Activated CD4-positive, alpha-beta T cell treated with anti-CD3 and anti-CD28 coated beads, Interleukin-2, Interleukin-6, amounts not matched to agents 100 ng/mL and 50 ng/mL, durations not matched to agents 16 hours and 8 hours (primary cell): ENCODE measurements around the gene LYST.
"Not testable (repeated sequence)": the region's sequence is repeated elsewhere in the genome, so short reads cannot be mapped to it uniquely, and the experiment has no call there.

Source experiments
- DNase-seq: peaks from one replicate; pipeline ENCODE4 v3.0.0-alpha.2; 2020

The LYST gene

DNA sequence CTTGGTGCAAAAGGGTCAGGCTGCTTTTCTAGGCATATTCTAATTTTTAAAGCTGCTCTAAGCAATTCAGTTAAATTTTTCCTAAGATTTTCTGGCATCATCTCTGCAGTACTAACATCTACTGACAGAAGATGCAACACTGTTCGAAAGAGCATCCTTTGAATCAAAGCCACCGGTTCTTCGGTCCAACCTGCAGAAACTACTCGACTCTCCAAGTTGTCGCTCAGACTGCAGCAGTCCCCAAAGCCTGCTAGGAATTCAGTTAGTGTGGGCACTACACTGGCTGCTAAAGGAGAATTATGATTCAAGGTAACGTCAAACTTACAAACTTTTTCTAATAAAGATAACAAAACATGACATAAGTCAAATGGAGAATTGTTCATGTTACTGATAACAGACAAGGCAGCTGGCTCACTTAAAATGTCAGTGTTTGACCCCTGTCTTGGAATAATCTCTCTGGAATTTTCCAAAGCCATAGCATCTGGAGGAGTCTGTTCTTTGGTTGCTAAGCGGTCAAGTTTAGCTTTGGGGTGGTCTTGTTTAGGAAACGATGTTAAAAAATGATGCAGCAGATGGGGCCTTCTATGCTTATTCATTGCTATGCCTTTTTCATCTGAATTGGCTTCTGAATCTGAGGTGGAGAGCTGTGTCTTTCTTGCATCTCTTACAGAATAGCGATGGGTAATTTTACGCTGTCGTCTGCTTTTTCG, 56.9 kb downstream of the LYST start:
- DNase-seq = no peak

DNA sequence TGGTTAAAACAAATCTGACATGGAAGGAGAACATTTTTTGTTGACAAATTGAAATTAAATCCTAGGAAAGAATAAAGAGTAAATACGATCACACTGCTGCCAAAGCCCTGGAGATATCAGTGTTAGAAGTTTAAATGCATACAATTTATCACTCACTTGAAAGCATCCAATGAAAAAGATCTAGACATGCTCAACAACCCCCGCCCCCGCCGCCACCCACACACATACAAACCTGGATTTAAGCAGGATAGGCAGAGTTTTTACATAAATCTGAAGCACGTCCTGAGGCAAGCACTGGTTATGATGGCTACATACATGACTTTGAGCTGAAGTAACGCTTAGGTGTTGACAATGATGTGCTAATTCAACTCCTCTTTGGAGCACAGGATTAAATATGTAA, 58.5 kb downstream of the LYST start:
- no peak for DNase-seq

DNA sequence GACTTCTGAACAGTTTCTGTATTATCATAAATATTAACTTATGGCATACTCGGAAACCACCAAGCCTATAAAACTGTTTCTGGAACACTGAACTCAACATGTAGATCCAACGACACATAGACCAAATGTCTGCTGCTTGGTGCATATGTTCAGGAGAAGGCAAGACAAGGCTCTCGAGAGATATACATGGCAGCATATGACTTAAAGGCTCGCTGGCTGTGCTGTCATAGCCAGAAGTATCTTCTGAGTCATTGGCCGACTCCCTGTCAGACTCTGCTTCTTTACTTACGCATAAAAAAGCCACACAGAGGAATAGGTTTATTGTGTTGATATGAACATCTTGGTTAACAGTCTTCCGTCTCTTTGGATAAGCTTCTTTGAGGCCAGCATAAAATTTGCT, 60.6 kb downstream of the LYST start:
- peak; percentile 29 for DNase-seq

DNA sequence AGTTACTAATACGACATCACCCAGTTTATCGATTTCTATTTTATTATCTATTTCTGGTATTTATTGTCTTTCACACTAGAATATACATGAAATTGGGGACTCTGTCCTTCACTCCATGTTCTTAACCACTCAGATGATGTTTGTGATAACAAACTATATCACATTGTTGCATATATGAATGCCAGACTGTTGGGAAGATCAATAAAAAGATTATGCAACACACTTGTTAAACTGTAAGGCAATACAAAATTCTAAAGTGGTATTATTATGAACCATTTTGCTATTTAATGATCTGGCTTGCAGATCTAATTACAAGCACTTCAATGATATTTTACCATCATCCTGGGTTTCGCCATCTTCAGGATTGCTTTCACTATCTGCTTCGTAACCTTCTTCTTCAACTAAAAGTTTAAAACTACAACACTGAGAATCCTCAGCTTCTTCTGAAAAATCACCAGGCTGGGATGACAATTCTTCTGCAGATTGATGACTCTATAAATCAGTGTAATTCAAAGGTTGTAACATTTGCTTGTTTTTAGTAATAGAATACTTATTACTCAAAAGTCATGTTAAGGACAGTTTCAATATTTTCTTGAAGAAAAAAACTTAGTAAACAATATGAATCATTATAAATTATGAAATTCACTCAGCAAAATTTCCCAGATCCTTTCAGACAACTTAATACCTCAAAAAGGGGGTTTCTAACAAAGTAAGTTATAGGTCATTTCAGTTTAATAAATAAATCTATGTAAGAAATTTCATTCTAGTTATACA, 63.9 kb downstream of the LYST start:
- DNase-seq = peak; percentile 14

DNA sequence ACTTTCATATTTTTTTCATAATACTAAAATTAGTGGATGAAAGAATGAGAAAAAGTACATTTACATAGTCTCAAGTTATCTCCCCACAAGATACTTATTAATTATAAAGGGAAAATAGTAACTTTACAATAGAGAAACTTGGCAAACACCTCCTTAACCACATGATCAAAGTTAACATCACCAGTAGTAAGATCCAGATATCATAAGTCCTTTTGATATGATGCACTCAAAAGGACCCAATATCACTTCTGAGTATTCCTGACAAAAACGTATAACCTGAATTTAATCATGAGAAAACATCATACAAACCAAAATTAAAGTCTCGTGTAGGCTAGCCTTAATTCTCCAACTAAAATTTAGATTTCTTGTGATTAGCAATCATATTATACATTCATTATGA, 67.4 kb downstream of the LYST start:
- DNase-seq = no peak

DNA sequence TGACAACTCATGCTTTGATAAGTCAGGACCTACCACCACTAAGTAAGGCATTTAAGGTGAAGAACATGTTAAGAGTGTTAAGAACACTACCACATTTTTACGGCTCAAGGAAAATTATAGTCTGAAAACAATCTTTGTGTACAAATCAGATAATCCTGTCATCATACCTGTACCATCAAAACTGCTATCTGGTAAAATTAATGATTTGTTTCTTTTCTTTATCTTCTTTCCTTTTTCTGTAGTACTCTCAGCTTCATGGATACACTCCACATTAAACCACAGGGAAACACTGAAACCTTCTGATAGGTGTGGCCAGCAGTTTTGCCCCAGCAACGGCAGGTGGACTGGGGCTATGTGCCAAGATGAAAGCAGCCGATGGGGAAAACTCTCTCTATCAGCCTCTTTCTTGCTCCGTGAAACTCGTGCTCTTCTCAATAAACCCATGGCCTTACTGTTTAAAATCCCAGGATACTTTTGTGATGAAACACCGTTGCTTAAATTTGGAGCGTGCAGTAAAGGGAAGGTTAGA, 75.1 kb downstream of the LYST start:
- no peak for DNase-seq

DNA sequence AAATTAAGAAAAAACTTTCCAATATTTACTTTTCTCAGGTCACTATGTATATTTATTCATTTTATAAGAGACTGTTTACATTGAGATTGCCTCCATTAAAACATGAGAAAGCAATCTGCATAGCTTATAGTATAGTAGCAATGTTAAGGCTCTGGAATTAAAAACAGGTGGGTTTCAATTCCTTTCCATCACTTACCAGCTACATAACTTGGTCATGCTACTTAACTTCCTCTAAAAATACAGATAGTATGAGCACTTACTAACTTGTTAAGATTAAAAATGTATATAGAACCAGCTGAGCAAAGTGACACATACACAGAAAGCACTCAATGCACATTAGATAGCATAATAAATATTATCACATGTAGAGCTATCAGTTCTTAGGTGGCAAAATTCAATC, 76.6 kb downstream of the LYST start:
- no peak for DNase-seq

DNA sequence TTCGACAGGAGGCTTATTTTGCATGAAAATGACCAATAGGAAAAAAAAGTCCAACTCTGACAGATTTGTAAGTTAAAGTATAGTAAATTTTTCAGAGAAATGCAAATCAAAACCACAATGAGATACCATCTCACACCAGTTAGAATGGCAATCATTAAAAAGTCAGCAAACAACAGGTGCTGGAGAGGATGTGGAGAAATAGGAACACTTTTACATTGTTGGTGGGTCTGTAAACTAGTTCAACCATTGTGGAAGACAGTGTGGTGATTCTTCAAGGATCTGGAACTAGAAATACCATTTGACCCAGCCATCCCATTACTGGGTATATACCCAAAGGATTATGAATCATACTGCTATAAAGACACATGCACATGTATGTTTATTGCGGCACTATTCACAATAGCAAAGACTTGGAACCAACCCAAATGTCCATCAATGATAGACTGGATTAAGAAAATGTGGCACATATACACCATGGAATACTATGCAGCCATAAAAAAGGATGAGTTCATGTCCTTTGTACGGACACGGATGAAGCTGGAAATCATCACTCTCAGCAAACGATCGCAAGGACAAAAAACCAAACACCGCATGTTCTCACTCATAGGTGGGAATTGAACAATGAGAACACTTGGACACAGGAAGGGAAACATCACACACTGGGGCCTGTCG, 80.3 kb downstream of the LYST start:
- DNase-seq = not testable (repeated sequence)

DNA sequence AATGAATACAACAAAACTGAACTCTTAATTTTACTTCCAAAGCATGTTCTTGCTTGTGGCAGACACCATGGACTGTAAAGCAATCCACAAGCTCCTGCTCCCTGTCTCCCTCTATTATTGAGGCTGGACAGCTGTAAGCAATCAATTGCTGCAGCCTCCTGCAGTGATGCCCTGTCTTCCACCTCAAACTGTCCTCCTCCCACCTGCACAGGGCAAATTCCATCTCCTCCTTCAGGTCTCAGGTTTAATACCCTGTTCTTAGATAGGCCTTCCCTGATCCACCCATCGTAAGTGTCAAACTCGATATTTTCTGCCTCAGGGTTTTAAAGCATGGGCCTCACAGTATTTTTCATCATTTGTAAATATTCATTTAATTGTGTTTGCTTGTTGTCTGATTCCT, 81.8 kb downstream of the LYST start:
- no peak for DNase-seq

DNA sequence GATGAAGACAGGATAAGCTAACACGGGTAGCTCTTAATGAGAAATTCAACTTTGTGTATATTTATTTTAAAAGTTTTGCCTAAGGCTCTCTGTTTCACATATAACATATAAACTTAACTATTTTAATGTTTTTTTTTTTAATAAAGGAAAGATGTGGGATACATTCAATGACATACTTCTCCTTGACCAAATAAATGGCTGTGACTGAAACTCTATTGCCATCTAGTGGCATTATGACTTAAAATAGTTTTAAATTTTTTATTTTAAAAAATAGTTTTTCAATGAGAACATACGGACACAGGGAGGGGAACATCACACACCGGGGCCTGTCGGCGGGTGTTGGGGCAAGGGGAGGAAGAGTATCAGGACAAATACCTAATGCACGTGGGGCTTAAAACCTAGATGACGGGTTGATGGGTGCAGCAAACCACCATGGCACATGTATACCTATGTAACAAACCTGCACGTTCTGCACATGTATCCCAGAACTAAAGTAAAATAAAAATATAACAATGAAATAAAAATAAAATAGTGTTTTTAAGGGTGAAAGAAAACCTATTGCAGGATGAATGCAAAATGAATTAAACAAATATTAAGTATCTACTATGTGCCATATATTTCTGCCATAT, 83.4 kb downstream of the LYST start:
- DNase-seq = peak; percentile 18

DNA sequence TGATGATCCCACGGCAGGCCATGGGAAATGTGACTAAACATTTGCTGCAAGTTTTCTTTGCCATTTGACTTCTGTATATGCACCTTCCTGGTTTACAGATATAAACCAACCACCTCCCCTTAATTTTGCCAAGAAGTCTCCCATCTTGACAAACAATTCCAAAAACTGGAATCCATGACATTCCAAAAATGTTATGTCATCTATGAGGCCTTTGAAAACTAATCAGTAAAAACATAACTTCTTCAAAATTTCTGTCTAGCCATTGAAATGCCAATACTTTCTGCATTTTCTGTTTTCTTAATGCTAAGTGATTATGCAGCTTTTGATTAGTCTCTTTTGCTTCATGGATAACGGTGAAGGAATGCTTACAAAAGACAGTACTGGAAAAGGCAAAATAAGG, 84.1 kb downstream of the LYST start:
- DNase-seq = no peak

DNA sequence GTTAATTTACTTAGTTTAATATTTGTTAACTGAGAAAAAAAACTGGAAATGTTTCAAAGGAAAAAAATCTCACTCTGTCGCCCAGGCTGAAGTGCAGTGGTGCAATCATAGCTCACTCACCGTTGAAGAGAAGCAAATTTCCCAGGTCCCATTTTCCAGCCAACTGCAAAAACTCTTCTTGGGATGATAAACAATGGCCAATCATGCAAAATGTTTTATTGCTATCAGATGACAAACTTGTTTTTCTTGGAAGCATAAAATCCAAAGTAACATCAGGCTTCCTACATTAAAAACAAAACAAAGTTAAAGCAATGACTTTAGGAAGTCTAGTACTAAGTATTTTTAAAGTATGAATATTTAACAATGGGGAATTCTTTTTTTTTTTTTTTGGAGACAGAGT, 84.9 kb downstream of the LYST start:
- no peak for DNase-seq

DNA sequence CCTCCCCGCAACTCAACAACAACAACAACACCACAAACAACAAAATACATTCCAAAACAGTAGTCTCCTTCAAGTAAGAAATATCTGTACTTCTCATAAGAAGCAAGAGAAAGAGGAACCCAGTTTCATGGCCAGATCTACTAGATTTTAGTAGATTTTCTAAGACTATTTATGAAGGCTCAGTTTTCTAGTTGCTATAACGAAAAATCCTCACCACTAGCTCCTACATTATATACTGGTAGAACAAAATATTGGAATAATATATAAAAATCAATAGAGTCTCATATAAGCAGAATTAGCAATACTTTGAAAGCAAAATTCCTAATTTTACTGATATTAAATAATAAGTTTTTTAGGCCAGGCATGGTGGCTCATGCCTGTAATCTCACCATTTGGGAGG, 86.9 kb downstream of the LYST start:
- no peak for DNase-seq

DNA sequence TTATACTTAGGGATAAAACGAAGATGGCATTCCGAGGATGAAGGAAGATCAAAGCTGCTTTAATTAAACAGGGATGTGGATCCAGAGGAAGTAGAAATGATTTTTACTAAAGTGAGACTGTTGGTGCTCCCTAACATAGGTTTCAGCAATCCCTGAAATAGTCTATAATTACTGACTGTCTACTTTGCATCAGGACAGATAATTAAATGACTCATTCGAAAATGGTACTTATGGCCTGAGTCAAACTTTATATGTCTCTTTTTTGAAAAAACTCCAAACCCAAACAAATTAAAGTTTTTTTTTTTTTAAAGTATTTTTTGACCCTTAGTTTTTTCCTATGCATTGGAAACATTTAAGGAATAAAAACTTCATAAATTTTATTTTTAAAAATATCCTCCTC, 90.3 kb downstream of the LYST start:
- DNase-seq = no peak

DNA sequence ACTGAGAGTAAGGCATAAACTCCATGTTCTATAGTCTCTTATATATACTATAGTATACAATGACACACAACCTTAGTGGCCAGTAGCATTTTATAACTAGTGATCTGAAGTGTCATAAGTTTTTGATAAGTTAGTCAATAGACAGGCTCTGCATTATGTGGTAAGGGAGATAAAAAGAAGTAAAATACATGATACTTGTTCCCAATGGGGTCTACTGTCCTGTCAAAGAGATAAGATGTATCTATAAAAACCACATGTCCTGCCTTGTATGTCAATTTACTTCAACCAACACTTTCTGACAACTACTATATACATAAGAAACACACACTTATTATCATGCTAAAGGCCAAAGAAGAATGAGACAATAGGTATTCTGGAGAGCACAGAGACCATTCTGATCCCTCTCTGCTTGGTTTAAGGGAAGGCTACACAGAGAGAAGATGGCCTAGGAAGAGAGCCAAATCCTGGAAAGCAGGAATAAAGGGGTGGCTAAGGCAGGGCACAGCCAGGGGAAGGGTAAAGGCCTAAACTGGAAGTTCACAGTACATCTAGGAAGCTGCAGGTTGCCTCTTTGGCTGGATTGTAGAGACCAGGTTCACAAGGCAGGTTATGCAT, 91.4 kb downstream of the LYST start:
- DNase-seq = no peak

DNA sequence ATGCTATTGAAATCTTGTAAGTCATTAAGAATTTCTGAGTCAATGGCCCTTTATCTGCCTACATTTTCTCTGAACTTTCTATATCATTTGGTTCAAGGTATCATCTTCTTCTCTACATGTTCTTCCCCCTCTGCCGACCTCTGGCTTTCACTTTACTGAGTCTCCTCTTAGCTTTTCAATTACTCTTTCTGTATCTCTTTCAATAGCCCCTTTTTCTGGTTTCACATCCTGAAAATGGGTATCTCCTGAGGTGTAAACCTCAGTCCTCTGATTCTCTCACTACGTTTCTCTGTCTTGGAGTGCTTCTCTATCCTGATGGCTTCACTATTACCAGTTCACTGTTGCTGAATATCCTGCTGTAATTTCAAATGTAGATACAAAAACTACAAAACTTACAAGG, 98.9 kb downstream of the LYST start:
- DNase-seq = peak; percentile 7

DNA sequence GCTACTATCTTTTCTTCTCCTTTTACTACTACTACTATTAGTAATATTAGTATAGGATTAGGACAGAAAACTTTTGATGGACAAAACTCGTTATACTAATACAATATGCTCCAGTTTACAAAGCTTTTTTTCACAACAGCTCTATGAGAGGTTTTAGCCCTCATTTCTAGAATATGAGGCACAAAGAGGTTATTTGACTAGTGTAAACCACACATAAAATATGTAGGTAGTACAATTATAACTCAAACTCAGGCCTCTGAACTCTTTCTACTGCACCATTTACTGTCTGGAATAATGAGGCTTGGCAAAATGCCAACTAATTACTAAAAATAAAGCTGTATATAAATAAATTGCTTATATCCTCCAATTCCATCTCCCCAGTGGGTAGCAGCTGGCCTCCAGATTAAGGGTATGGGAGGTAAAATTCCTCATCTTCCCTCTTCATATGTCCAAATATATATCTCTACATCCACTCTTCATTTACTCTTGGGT, 99.9 kb downstream of the LYST start:
- no peak for DNase-seq

DNA sequence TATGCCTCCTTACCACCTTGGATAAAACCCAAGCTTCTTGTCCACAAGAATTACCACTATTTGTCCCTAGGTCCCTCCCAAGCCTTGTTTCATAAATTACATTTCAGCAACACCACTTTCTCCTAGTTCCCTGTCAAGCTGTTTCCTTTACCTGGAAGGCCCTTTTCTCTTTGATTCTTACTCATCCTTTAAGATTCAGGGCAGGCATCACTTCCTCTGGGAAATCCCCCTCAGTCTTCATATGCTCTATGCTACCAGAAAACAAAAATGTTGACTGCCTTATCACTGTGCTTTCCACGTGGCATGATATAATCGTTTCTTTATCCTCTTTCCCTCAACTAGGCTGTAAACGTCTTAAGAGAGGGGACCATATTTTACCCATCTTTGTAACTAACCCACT, 102.7 kb downstream of the LYST start:
- DNase-seq = peak; percentile 60

DNA sequence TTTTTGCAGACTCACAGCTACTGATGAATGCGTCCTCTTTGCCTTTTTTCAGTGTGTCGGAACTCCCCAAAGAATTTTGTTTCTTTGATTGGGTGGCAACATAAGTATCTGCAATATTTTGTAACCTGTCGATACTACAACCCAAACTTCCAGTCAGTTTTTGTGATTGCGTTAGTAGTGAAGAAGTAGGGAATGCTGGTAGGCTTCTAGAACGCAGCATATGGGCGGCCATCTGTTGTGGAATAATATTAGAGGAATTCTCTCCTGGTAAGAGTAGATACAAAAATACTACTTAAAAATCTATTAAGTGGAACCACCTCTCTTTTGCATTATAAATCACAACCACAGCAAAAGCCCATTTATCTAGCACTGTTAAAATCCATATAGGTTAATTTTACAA, 107.4 kb downstream of the LYST start:
- no peak for DNase-seq

DNA sequence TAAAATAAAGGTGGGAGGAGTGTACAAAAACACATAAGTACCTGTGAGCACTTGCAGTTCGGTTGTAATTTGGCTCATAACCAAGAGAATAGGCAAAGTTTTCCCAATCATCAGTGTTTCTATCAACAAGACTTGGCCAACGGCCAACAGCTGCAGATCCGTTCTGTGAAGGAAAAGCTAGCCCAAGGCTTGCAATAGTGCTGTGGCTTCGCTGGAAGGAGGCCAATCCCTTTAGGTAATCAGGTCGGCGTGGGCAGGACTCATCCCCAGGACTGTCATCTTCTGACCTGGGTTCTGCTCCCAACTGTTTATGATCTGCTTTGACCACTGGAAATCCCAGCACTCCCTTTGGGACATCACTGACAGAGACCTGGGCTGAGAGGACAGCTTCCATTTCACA, 107.8 kb downstream of the LYST start:
- no peak for DNase-seq

DNA sequence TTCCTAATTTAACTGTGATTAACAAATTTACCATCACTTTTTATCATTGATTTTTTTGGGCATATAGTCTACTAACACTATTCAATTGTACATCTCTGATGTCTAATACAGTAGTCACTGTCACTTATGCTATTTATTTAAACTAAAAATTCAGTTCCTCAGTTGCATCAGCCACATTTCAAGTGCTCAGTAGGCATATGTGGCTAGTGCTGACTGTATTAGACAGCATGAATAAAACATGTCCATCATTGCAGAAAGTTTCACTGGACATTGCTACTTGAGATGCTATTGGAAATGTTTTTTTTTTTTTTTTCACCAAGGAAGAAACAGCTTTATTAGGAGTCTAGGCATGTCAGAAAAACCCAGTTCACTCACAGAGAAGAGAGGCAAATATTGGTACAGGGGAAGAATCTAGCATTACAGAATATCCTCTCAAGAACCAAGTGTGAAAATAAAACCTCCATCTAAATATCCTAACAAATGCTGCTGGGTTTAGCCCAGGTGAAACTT, 109.1 kb downstream of the LYST start:
- no peak for DNase-seq

DNA sequence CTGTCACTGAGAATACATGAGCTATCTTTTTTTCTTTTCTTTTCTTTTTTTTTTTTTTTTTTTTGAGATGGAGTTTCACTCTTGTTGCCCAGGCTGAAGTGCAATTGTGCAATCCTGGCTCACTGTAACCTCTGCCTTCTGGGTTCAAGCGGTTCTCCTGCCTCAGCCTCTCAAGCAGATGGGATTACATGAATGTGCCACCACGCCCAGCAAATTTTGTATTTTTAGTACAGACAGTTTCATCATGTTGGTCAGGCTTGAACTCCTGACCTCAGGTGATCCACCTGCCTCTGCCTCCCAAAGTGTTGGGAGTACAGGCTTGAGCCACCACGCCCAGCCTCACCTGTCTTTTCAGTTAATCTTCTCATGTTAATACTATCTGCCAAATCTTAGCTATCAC, 112.5 kb downstream of the LYST start:
- not testable (repeated sequence) for DNase-seq
